ENCODE results near the gene PRDX5. TPM values are rescaled to one million over a fixed set of nuclear protein-coding genes. Genes with fewer than 3 reads are reported as not detected.
"Not testable (repeated sequence)": the region's sequence is repeated elsewhere in the genome, so short reads cannot be mapped to it uniquely, and the experiment has no call there.

PRDX5 gene
- total RNA-seq, 1 experiment from 2014 or later: 341 TPM

DNA sequence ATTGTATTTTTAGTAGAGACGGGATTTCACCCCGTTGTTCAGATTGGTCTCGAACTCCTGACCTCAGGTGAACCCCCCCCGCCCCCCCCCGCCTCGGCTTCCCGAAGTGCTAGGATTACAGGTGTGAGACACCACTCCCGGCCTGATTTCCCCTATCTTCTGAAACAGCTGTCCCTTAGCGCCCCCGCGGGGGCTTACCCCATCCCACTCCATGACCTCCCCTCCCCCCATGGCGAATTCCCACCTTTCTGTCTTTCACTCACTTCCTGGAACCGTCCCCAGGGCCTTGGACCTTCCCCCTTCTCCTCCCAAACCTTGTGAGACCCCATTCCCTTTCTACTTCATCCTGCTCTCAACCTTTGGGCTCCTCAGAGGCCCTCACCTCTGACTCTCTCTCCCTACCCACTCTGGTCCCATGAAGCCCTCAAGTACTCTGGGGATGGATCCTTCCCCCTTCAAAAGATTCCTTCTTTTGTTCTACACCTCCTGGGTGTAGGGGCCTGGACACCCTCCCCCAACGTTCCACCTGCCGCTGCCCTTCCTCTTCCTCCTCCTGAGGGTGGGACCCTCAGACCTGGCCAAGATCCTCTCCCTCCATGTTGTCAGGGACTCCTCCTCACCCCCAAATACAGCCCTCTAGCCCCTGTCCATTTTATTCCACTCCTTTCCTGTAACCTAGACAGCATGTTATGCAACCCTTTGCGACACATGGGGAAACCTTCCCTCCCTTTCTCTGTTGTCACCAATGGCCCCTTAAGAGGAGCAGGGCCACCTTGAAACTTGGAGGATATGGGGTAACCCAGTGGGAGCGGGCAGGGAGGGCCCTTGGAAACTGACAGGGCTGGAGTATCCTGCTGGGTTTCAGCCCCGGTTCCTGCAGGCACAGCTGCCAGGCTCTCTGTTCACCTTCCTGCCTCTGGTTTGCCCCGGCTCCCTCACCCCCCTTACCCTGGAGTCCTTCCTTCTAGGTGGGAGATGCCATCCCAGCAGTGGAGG, 1.1 kb downstream of the PRDX5 start:
- DNase-seq (ENCODE audit: low spot score): peak; percentile 29
- in situ Hi-C loops (cut with HindIII; ENCODE audit: low sequenced_read_pairs): no loop called here

DNA sequence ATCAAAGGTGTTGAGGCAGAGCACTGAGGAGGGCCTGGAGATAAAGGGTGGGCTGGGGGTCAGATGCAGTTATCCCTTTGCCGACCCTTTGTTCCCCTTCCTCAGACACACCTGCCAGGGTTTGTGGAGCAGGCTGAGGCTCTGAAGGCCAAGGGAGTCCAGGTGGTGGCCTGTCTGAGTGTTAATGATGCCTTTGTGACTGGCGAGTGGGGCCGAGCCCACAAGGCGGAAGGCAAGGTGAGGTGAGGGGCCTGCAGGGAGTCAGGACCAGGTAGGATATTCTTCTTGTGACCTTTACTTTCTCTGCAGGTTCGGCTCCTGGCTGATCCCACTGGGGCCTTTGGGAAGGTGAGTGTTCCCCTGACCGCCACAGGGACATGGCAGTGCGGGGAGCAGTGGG, 2.6 kb downstream of the PRDX5 start:
- in situ Hi-C loops (cut with HindIII; ENCODE audit: low sequenced_read_pairs): no loop called here
- DNase-seq (ENCODE audit: low spot score): no peak

DNA sequence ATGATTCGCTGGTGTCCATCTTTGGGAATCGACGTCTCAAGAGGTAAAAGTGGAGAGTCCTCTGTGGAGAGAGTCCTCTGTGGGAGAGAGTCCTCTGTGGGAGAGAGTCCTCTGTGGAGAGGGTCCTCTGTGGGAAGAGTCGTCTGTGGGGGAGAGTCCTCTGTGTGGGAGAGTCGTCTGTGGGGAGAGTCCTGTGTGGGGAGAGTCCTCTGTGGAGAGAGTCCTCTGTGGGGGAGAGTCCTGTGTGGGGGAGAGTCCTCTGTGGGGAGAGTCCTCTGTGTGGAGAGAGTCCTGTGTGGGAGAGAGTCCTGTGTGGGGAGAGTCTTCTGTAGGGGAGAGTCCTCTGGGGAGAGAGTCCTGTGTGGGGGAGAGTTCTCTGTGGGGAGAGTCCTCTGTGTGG, 3.1 kb downstream of the PRDX5 start:
- in situ Hi-C loops (cut with HindIII; ENCODE audit: low sequenced_read_pairs): no loop called here
- DNase-seq (ENCODE audit: low spot score): no peak

DNA sequence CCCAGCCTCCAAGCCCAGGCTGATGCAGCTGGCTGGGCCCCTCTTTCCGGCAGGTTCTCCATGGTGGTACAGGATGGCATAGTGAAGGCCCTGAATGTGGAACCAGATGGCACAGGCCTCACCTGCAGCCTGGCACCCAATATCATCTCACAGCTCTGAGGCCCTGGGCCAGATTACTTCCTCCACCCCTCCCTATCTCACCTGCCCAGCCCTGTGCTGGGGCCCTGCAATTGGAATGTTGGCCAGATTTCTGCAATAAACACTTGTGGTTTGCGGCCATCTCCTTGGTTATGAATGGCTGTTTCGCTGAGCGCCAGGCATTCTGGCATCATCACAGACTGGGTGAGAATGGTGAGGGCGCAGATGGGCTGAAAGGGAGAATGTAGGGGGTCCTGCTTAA, 3.6 kb downstream of the PRDX5 start:
- DNase-seq (ENCODE audit: low spot score): peak; percentile 63
- in situ Hi-C loops (cut with HindIII; ENCODE audit: low sequenced_read_pairs): no loop called here

DNA sequence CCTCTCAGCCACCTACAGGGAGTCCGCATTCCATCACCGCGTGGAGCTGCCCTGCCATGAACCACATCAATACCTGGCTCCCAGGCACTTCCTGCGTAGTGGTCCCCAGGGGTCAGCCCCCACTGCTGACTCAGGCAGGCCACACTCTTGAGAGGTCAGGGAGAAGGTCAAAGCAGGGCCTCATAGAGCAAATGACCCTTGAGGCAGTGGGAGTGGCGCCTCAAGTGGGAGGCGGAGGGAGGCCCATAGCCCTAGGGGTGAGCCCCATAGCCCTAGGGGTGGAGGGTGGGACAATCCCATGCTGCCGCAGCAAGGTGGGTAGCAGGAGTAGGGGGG, 5.0 kb downstream of the PRDX5 start:
- no peak for DNase-seq (ENCODE audit: low spot score)
- in situ Hi-C loops (cut with HindIII; ENCODE audit: low sequenced_read_pairs): no loop called here

DNA sequence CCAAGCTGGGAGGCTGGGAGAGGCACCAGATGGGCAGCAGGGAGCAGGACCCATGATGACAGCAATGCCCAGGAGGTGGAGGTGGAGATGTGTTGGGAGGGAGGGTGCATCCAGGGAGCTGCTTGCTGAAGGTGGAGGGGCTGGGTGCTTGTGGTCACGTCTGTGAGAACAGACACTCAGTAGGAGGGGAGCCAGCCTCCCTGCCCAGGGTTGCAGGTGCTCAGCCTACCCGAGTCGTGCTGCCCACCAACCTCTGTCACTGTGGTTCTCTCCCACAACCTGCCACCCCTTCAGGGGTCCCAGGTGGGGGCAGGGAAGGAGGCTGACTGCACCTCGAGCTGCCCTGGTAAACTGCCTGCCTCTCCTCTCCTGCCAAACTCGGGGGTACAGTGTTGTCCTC, 5.5 kb downstream of the PRDX5 start:
- in situ Hi-C loops (cut with HindIII; ENCODE audit: low sequenced_read_pairs): no loop called here

DNA sequence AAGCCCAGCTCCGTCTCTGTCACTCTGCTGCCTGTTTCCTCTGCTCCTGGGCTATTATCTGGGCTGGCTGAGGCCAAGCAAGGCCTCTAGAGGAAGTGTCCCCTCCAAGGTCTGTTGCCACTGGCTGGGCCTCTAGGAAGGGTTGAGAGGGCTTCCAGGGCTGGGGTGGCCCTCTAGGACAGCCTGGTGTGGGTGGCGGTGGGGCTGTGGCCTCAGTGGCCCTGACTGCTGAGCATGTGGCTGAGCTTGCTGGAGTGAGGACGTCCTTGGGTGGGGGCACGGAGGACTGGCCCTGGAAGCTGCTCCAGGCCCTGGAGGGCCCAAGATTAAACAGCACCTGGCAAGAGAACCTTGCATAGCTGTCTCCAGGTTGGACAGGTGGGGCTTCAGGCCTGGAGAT, 6.1 kb downstream of the PRDX5 start:
- in situ Hi-C loops (cut with HindIII; ENCODE audit: low sequenced_read_pairs): not testable (repeated sequence)

More for the DNA sequence above, 5.5 kb downstream of the PRDX5 start:
- DNase-seq (ENCODE audit: low spot score): no peak

DNA sequence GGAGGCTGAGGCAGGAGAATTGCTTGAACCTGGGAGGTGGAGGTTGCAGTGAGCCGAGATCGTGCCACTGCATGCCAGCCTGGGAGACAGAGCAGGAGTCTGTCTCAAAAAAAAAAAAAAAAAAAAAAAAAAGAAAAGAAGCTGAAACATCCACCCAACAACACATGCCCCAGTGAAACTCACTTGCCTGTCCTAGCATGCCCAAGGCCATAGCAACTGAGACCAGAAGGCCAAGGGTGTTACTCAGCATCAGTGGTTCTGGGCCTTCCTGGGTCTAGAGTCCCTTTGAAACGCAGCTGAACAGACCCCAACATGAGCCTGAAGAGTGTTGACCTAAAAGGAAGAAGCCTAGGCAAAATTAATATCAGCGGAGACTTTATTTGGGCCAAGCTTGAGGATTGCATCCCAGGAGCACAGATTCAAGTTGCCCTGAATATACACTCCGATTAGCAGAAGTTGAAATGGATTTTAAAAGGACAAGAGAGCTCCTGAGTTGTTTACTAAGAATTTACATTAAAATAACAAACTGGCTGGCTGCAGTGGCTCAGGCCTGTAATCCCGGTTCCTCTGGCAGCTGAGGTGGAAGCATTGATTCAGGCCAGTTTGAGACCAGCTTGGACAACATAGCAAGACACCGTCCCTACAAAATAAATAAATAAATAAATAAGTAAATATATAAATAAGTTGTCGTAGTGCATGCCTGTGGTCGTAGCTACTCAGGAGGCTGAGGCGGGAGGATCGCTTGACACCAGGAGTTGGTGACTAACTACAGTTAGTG, 7.0 kb downstream of the PRDX5 start:
- DNase-seq (ENCODE audit: low spot score): no peak
- in situ Hi-C loops (cut with HindIII; ENCODE audit: low sequenced_read_pairs): no loop called here

More for the DNA sequence above, 6.1 kb downstream of the PRDX5 start:
- not testable (repeated sequence) for DNase-seq (ENCODE audit: low spot score)

DNA sequence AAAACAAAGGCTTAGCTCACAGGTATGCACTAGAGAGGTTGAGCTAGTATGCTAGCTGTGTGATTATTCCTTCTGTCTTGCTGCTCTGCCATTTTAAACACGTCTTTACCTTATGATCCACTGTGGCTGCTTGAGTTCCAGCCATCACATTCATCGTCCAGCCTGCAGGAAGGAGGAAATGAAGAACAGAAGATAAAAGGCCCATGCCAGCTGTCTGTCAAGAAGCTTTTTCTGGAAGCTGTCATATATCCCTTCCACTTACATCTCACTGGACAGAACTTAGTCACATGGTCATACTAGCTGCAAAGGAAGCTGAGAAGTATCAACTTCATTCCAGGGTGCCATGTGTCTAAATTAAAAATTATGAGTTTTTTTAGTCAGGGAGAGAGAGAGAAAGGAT, 9.5 kb downstream of the PRDX5 start:
- no peak for DNase-seq (ENCODE audit: low spot score)
- in situ Hi-C loops (cut with HindIII; ENCODE audit: low sequenced_read_pairs): no loop called here

DNA sequence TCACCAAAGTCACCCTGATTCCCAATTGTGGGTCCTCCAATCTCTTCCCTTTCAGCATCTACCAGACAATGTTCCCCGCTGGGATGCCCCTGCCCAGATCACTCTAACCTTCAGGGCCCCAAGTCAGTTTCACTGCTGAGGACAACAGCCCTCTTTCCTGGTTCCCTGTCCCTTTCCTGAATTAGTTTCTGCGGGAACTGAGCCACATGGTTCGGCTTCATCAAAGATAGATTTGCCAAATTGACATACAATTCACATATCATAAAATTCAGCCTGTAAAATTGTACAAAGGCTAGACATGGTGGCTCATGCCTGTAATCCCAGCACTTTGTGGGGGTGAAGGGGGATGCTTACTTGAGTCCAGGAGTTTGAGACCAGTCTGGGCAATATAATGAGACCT, 10.1 kb downstream of the PRDX5 start:
- DNase-seq (ENCODE audit: low spot score): no peak
- in situ Hi-C loops (cut with HindIII; ENCODE audit: low sequenced_read_pairs): no loop called here

DNA sequence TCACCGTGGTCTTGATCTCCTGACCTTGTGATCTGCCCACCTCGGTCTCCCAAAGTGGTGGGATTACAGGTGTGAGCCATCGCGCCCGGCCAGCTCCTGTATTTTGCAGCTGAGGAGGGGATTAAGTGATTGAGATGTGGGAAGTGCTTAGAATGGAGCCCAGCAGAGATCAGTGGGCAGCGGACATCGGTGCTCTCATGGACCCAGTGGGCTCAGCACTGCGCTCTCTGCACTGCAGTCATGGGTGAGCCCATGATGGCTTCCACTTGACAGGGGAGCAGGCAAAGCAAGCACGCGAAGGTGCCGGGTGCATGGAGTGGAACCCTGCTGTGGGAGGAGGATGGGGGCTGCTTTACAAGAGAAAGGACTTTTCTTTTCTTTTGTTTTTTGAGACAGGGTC, 13.0 kb downstream of the PRDX5 start:
- no peak for DNase-seq (ENCODE audit: low spot score)
- in situ Hi-C loops (cut with HindIII; ENCODE audit: low sequenced_read_pairs): no loop called here

DNA sequence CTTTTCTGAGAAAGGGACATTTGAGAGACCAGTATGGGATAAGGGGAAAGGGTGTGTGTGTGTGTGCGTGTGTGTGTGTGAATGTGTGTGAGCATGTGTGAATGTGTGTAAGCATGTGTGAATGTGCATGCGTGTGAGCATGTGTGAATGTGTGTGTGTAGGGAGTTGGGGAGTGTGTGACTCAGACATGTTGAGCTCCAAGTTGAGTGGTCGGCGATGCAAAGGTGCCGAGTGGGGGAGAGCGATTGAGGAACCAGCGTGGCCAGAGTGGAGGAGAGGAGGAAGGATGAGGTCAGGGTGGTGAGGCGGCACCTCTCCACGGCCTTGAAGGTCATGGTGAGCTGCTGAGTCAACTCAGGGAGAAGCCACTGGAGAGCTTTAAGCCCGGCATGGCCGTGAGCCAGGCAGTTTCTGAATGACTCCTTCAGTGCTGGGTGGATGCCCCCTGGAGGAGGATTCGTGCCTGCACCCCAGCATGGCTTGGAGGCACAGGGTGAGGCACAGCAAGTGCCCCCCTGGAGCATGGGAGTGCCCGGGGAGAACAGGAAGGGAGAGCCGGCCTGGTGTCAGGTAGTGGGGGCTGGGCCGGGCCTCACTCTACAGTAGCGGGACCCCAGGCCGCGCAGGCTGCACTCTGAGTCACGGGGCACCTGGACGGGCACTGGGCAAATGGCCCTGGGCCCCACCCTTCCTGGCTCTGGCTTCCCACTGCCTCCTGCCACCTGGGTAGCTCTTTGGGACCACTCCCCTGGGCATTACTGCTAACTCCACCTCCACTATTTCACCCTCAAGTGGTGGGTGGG, 13.8 kb downstream of the PRDX5 start:
- no peak for DNase-seq (ENCODE audit: low spot score)
- in situ Hi-C loops (cut with HindIII; ENCODE audit: low sequenced_read_pairs): no loop called here

DNA sequence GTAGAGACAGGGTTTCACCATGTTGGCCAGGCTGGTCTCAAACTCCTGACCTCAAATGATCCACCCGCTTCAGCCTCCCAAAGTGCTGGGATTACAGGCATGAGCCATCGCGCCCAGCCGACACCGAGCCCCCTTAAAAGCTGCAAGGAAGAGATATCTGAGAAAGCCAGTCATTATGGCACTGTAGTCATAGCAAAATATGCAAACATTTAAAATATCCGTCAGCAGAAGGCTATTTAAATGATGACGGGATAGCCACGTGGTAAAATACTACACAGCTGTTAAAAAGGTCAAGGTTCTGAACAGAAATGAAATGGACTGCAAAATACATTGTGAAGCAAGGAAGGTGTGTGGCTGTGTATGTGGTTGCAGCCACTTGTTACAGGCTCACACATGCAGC, 15.6 kb downstream of the PRDX5 start:
- no peak for DNase-seq (ENCODE audit: low spot score)
- in situ Hi-C loops (cut with HindIII; ENCODE audit: low sequenced_read_pairs): no loop called here

DNA sequence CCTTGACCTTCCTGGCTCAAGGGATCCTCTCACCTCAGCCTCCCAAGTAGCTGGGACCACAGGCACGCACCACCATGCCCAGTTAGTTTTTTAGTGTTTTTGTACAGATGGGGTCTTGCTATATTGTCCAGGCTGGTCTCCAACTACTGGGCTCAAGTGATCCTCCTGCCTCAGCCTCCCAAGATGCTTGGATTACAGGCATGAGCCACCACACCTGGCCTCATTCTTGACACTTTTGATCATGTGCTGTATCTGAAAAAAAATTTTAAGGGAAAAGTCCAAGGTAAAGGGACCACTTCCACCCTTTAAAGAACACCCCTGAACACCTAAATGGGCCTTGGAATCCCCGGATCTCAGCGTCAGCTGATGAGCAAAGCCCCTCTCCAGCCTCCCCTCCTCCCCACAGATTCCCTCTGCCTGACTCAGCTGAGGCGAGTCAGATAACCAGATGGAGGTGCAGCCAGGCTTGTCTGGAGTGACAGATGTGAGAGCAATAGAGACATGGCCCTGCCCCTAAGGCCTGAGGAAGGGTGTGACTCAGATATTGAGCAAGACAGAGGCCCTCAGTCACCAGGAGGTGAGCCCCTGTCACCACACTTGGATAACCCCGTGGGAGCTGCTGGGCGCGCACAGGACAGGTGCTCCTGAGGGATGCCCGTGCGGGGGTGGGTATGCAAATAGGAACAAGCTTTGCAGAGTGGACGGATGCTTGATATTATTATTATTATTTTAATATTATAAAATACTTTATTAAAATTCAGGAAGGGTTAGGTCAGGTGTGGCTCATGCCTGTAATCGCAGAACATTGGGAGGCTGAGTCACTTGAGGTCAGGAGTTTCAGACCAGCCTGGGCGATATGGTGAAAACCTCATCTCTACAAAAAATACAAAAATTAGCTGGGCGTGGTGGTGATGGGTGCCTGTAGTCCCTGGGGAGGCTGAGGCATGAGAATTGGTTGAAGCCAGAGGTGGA, 17.1 kb downstream of the PRDX5 start:
- in situ Hi-C loops (cut with HindIII; ENCODE audit: low sequenced_read_pairs): no loop called here
- no peak for DNase-seq (ENCODE audit: low spot score)

DNA sequence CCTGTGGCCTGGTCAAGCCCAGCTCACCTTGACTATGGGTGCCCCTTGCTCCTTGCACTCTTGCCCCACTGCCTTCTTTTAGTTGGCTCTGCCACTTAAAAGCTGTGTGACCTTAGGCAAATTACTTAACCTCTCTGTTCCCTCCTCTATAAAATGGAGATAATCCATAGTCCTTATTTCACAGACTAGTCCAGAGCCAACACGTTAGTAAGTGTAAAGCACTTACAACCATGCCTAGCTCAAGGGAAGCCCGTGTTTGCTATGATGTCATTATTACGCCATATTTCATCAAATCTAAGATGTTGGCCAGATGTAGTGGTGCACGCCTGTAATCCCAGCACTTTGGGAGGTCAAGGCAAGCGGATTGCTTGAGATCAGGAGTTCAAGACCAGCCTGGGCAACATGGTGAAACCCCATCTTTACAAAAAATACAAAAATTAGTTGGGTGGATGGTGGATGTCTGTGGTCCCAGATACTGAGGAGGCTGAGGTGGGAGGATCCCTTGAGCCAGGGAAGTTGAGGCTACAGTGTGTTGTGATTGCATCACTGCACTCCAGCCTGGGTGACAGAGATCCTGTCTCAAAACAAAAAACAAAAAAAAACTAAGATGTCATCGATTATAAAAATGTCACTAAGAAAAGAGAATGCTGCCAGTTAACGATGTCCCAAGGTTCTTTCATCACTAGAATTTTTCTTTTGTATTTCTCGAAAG, 19.8 kb downstream of the PRDX5 start:
- in situ Hi-C loops (cut with HindIII; ENCODE audit: low sequenced_read_pairs): no loop called here
- DNase-seq (ENCODE audit: low spot score): no peak

DNA sequence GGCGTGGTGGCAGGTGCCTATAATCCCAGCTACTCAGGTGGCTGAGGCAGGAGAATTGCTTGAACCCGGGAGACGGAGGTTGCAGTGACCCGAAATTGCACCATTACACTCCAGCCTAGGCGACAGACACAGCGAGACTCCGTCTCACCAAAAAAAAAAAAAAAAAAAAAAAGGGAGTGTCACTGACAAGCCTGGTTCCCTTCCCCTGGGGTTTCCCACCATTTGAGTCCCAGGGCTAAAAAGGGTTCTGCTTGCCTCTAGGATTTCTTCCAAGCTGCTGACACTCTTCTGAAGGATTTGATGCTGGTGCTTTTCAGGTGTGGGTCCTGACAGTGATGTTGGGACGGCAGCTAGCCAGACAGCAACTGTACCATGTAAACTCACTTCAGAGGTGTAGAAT, 20.8 kb downstream of the PRDX5 start:
- in situ Hi-C loops (cut with HindIII; ENCODE audit: low sequenced_read_pairs): no loop called here
- no peak for DNase-seq (ENCODE audit: low spot score)

DNA sequence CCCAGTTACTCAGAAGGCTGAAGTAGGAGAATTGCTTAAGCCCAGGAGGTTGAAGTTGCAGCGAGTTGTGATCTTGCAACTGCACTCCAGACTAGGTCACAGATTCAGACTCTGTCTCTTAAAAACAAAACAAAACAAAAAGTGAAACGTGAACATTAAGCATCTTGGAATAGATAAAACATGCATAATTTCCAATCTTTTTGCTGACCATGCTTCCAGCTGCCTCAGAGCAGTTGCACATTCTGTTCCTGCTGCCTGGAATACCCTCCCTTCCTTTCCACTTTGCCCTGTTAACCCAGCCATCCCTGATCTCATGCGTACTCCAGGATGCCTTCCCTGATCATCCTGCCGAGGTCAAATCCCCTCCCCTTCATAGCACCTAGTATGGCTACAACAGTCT, 21.4 kb downstream of the PRDX5 start:
- no peak for DNase-seq (ENCODE audit: low spot score)
- in situ Hi-C loops (cut with HindIII; ENCODE audit: low sequenced_read_pairs): no loop called here
